ENCODE measurements around the gene PET100.

PET100 gene

DNA sequence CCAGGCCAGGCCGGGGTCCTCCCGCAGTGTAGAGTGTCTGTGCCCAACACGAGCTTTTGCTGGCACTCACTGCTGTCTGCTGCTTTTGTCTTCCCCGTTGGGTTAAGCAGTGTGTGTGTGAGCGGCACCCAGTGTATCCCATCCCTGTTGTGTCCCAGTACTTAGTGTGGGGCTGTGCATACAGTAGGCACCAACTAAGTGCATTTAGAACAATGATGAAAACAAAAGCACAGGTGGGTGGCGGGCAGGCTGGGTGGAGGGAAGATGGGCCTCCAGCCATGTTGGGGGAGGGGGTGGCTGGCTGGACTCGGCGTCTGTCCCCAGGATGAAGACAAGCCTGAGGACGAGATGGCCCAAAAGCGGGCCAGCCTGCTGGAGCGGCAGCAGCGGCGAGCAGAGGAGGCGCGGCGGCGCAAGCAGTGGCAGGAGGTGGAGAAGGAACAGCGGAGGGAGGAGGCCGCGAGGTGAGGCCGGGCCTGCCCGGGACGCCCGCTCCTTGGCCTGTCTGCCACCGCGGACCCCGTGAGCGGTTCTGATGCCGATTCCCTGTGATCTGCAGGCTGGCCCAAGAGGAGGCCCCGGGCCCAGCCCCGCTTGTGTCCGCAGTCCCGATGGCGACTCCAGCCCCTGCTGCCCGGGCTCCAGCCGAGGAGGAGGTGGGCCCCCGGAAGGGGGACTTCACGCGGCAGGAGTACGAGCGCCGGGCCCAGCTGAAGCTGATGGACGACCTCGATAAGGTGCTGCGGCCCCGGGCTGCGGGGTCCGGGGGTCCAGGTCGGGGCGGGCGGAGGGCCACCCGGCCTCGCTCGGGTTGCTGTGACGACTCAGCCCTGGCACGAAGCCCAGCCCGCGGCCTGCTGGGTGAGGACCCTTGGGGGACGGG, 14.5 kb upstream of the PET100 start:
- no peaks in the 10 kb centered on the region for H3K27me3 ChIP-seq (replicated peaks; ENCODE audit: control insufficient read depth, insufficient read depth, low read length)
- no peak overlapping the region for H3K4me3 ChIP-seq (replicated peaks; ENCODE audit: low read depth, low read length)
- H3K36me3 ChIP-seq (ENCODE audit: control insufficient read depth, insufficient read depth, low read length): peaks cover 8% of the 10 kb centered on the region
- TF ChIP-seq, protein P1, sequence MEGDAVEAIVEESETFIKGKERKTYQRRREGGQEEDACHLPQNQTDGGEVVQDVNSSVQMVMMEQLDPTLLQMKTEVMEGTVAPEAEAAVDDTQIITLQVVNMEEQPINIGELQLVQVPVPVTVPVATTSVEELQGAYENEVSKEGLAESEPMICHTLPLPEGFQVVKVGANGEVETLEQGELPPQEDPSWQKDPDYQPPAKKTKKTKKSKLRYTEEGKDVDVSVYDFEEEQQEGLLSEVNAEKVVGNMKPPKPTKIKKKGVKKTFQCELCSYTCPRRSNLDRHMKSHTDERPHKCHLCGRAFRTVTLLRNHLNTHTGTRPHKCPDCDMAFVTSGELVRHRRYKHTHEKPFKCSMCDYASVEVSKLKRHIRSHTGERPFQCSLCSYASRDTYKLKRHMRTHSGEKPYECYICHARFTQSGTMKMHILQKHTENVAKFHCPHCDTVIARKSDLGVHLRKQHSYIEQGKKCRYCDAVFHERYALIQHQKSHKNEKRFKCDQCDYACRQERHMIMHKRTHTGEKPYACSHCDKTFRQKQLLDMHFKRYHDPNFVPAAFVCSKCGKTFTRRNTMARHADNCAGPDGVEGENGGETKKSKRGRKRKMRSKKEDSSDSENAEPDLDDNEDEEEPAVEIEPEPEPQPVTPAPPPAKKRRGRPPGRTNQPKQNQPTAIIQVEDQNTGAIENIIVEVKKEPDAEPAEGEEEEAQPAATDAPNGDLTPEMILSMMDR (IDR thresholded peaks at IDR 0.05; ENCODE audit: insufficient read depth, low read length, poor library complexity, severe bottlenecking): no peak
- DNase-seq (ENCODE audit: extremely low read depth, insufficient read length): no peak

DNA sequence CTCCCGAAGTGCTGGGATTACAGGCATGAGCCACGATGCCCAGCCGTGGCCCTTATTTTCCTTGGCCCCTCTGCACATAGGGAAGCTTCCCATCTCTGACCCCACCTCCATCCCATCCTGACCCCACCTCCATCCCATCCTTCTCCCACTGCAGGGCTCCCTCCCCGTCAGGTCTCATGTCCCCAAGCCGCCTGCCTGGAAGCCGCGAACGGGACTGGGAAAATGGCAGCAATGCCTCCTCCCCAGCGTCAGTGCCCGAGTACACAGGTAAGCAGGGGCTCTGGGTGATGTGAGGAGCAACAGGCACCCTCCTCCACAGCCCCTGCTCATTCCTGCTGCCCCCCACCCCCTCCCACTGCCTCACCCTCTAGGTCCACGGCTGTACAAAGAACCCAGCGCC, 12.4 kb upstream of the PET100 start:
- Histone ChIP-seq H3K27me3 (replicated peaks; ENCODE audit: control insufficient read depth, insufficient read depth, low read length) (no peaks in the 10 kb centered on the region), H3K36me3 (ENCODE audit: control insufficient read depth, insufficient read depth, low read length) (peaks cover 17% of the 10 kb centered on the region), H3K4me3 (replicated peaks; ENCODE audit: low read depth, low read length) (no peak overlapping the region)
- TF ChIP-seq, protein P1 (IDR thresholded peaks at IDR 0.05; ENCODE audit: insufficient read depth, low read length, poor library complexity, severe bottlenecking): no peak
- DNase-seq (ENCODE audit: extremely low read depth, insufficient read length): no peak

DNA sequence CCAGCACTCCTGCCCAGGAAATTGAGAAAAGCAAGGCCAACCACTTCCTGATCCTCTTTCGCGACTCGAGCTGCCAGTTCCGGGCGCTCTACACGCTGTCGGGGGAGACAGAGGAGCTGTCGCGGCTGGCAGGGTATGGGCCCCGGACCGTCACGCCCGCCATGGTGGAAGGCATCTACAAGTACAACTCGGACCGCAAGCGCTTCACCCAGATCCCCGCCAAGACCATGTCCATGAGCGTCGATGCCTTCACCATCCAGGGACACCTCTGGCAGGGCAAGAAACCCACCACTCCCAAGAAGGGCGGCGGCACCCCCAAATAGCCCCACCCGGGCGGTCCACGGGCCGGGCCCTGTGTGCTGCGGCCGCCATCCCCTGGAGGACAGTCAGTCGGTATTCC, 11.9 kb upstream of the PET100 start:
- TF ChIP-seq, protein P1 (IDR thresholded peaks at IDR 0.05; ENCODE audit: insufficient read depth, low read length, poor library complexity, severe bottlenecking): no peak
- Histone ChIP-seq H3K27me3 (replicated peaks; ENCODE audit: control insufficient read depth, insufficient read depth, low read length) (no peaks in the 10 kb centered on the region), H3K4me3 (replicated peaks; ENCODE audit: low read depth, low read length) (no peak overlapping the region), H3K36me3 (ENCODE audit: control insufficient read depth, insufficient read depth, low read length) (peaks cover 23% of the 10 kb centered on the region)
- DNase-seq (ENCODE audit: extremely low read depth, insufficient read length): no peak

DNA sequence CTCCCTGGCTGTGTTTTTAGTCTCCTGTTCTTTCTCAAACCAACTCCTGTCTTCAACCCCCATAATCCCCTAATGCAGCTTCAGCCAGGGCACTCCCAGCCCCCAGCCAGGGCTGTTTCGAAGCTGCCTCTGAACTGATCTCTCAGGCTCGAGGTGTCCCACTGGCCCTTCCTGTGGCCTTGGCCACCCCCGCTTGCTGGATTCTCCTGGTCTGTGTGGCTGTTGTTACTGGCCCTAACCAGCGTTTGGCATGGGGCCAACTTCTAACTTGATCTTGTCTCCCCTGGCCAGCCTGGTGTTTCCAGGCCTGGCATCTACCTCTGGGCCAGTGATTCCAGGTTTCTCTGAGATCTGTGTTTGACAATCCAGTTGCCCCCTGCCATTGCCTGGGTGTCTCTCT, 11.2 kb upstream of the PET100 start:
- DNase-seq (ENCODE audit: extremely low read depth, insufficient read length): no peak
- peaks cover 28% of the 10 kb centered on the region for H3K36me3 ChIP-seq (ENCODE audit: control insufficient read depth, insufficient read depth, low read length)
- TF ChIP-seq, protein P1 (IDR thresholded peaks at IDR 0.05; ENCODE audit: insufficient read depth, low read length, poor library complexity, severe bottlenecking): no peak
- H3K27me3 ChIP-seq (replicated peaks; ENCODE audit: control insufficient read depth, insufficient read depth, low read length): no peaks in the 10 kb centered on the region
- H3K4me3 ChIP-seq (replicated peaks; ENCODE audit: low read depth, low read length): no peak overlapping the region

DNA sequence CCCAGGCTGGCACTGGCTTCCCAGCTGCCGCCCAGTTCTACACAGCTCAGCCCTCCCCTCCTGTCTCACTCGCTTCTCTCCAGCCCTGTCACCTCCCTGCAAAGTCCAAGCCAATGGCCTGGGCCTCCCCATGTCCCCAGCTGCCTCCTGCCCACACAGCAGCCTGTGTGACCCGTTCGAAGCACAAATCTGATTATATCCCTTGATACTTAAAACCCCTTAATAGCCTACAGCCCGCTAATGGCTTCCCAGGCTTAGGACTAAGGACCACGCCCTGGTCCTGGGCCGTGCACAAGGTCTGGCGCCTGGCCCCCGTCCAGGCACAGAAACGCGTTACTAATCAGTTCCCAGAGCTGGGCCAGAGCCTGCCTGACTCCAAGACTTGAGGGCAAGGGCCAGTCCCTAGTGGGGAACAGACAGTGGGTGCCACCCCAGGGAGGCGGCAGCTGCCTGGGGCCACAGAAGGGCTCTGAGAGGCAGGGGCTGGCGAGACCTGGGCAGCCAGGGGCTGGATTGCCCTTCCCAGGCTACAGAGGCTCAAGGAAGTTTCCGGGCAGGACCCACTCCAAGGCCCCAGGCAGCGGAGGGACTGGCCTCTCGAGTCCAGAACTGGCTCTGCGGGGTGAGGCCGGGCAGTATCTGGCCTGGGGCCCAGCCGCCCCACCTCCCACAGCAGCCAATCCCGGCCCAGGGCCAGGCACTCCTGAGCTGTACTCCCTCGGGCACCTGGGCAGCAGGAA, 10.7 kb upstream of the PET100 start:
- Histone ChIP-seq H3K4me3 (replicated peaks; ENCODE audit: low read depth, low read length) (no peak overlapping the region), H3K27me3 (replicated peaks; ENCODE audit: control insufficient read depth, insufficient read depth, low read length) (no peaks in the 10 kb centered on the region), H3K36me3 (ENCODE audit: control insufficient read depth, insufficient read depth, low read length) (peaks cover 30% of the 10 kb centered on the region)
- TF ChIP-seq, protein P1 (IDR thresholded peaks at IDR 0.05; ENCODE audit: insufficient read depth, low read length, poor library complexity, severe bottlenecking): no peak
- no peak for DNase-seq (ENCODE audit: extremely low read depth, insufficient read length)
